MM.1S (cell line): ENCODE measurements around the gene ARL5C.

Experiments used
- DNase-seq: peaks from one replicate; pipeline ENCODE4 v3.0.0-alpha.2; 2015
- H2AFZ ChIP-seq: fragments of 300-600 bp; sonication (generic); 2 replicates; pipeline ENCODE4 v1.6.0; 2016; ENCODE audit warnings: antibody characterized with exemption, low read length
- H3F3A ChIP-seq: fragments of 300-600 bp; sonication (generic); 2 replicates; pipeline ENCODE4 v1.6.1; 2016; ENCODE audit warnings: mild to moderate bottlenecking, antibody characterized with exemption, low read length, moderate library complexity, mixed read lengths; ENCODE audit not compliant: insufficient read depth
- H3K27ac ChIP-seq: fragments of 300-600 bp; sonication (generic); 2 replicates; pipeline ENCODE4 v1.5.1; 2016; ENCODE audit warnings: mild to moderate bottlenecking, low read length
- H3K27me3 ChIP-seq: fragments of 300-600 bp; sonication (generic); replicated peaks from 2 replicates; pipeline ENCODE4 v1.6.0; 2016; ENCODE audit warnings: low read length; ENCODE audit not compliant: insufficient read depth
- H3K36me3 ChIP-seq: fragments of 300-600 bp; sonication (generic); replicated peaks from 2 replicates; pipeline ENCODE4 v1.6.1; 2016; ENCODE audit warnings: mild to moderate bottlenecking, low read length, mixed read lengths; ENCODE audit not compliant: insufficient read depth
- H3K4me1 ChIP-seq: fragments of 300-600 bp; sonication (generic); 2 replicates; pipeline ENCODE4 v1.6.1; 2016; ENCODE audit warnings: low read length, mixed read lengths
- H3K4me2 ChIP-seq: fragments of 300-600 bp; sonication (generic); 2 replicates; pipeline ENCODE4 v1.6.0; 2016; ENCODE audit warnings: low read depth, low read length
- H3K4me3 ChIP-seq: fragments of 300-600 bp; sonication (generic); 2 replicates; pipeline ENCODE4 v1.5.1; 2016; ENCODE audit warnings: low read length, mixed read lengths
- H3K79me2 ChIP-seq: fragments of 300-600 bp; sonication (generic); 2 replicates; pipeline ENCODE4 v1.6.1; 2016; ENCODE audit warnings: mixed run types, low read length, mixed read lengths
- H3K9ac ChIP-seq: fragments of 300-600 bp; sonication (generic); 2 replicates; pipeline ENCODE4 v1.6.1; 2016; ENCODE audit warnings: low read length, mixed read lengths
- H3K9me2 ChIP-seq: fragments of 300-600 bp; sonication (generic); replicated peaks from 2 replicates; pipeline ENCODE4 v1.6.1; 2016; ENCODE audit warnings: mild to moderate bottlenecking, low read length, mixed read lengths; ENCODE audit not compliant: insufficient read depth
- H3K9me3 ChIP-seq: fragments of 300-600 bp; sonication (generic); replicated peaks from 2 replicates; pipeline ENCODE4 v1.6.1; 2016; ENCODE audit warnings: mild to moderate bottlenecking, low read length, mixed read lengths; ENCODE audit not compliant: insufficient read depth
- H4K20me1 ChIP-seq: fragments of 300-600 bp; sonication (generic); 2 replicates; pipeline ENCODE4 v1.6.1; 2016; ENCODE audit warnings: mild to moderate bottlenecking, low read length, moderate library complexity, mixed read lengths; ENCODE audit not compliant: insufficient read depth
- EZH2 ChIP-seq: fragments of 300-600 bp; sonication (generic); optimal IDR thresholded peaks from 2 replicates; pipeline ENCODE3; 2017; ENCODE audit warnings: low read depth, mild to moderate bottlenecking, antibody characterized with exemption, low read length, mixed read lengths
- EZH2phosphoT487 ChIP-seq: fragments of 300-600 bp; sonication (generic); IDR thresholded peaks from 2 replicates; pipeline ENCODE4 v1.6.1; 2018; ENCODE audit warnings: antibody characterized with exemption, low read length
- TF ChIP-seq, protein P1 (sequence below): fragments of 300-600 bp; sonication (generic); IDR thresholded peaks from 2 replicates; pipeline ENCODE4 v1.5.1; 2016; ENCODE audit warnings: antibody characterized with exemption, low read length, mixed read lengths

Gene ARL5C

GRCh38 chr17:39186481-39187002 lies 20.6 kb upstream of the ARL5C start:
- H3K27ac ChIP-seq = no peak overlapping the region
- DNase-seq = no peak
- no peak overlapping the region for H3K9ac ChIP-seq
- no peaks in the 10 kb centered on the region for H3F3A ChIP-seq
- no peak overlapping the region for H3K4me2 ChIP-seq
- H3K36me3 ChIP-seq = no peaks in the 10 kb centered on the region; the same call in 1 of the 2 replicates
- no peaks in the 10 kb centered on the region for H3K4me1 ChIP-seq
- no peaks in the 10 kb centered on the region for H3K9me2 ChIP-seq
- no peaks in the 10 kb centered on the region for H3K9me3 ChIP-seq
- no peaks in the 10 kb centered on the region for H3K27me3 ChIP-seq
- no peak overlapping the region for H2AFZ ChIP-seq
- H3K79me2 ChIP-seq = peaks cover 8% of the 10 kb centered on the region
- no peaks in the 10 kb centered on the region for H4K20me1 ChIP-seq
- TF ChIP-seq, protein P1, sequence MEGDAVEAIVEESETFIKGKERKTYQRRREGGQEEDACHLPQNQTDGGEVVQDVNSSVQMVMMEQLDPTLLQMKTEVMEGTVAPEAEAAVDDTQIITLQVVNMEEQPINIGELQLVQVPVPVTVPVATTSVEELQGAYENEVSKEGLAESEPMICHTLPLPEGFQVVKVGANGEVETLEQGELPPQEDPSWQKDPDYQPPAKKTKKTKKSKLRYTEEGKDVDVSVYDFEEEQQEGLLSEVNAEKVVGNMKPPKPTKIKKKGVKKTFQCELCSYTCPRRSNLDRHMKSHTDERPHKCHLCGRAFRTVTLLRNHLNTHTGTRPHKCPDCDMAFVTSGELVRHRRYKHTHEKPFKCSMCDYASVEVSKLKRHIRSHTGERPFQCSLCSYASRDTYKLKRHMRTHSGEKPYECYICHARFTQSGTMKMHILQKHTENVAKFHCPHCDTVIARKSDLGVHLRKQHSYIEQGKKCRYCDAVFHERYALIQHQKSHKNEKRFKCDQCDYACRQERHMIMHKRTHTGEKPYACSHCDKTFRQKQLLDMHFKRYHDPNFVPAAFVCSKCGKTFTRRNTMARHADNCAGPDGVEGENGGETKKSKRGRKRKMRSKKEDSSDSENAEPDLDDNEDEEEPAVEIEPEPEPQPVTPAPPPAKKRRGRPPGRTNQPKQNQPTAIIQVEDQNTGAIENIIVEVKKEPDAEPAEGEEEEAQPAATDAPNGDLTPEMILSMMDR = no peak
- TF ChIP-seq EZH2phosphoT487 (no peak), EZH2 (no peak)
- no peak overlapping the region for H3K4me3 ChIP-seq

- Histone ChIP-seq H3K9me3 (no peaks in the 10 kb centered on the region), H3K4me3 (no peak overlapping the region), H3K9ac (no peak overlapping the region), H3K4me2 (no peak overlapping the region), H3K4me1 (no peaks in the 10 kb centered on the region), H3F3A (no peaks in the 10 kb centered on the region), H2AFZ (no peak overlapping the region), H3K79me2 (0 out of 2 replicates have a peak, but pooled peaks cover 3% of the 10 kb centered on the region), H3K27ac (no peak overlapping the region), H4K20me1 (no peaks in the 10 kb centered on the region), H3K36me3 (peaks cover 3% of the 10 kb centered on the region), H3K27me3 (no peaks in the 10 kb centered on the region), H3K9me2 (no peaks in the 10 kb centered on the region)
- no peak for TF ChIP-seq EZH2phosphoT487
- TF ChIP-seq, protein P1 = no peak
- DNase-seq = no peak
These were observed 17.8 kb upstream of the ARL5C start for GRCh38 chr17:39183720-39184119.

DNA sequence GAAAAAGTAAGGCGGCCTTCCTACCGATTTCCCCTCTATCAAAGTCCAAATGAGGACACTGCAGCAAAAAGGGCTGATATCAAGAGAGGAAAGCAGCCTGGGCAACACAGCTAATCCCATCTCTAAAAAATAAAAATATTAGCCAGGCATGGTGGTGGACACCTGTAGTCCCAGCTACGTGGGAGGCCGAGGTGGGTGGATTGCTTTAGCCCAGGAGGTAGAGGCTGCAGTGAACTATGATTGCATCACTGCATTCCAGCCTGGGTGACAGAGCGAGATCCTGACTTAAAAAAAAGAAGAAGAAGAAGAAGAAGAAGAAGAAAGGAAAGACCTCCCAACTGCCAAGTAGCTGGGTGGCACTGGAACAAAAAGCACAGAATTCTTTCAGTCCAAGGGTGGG lies 17.1 kb upstream of the ARL5C start:
- H3K27ac ChIP-seq = no peak overlapping the region
- H3K79me2 ChIP-seq = no peaks in the 10 kb centered on the region
- H3K9me3 ChIP-seq = no peaks in the 10 kb centered on the region
- no peak for DNase-seq
- H3K4me2 ChIP-seq = no peak overlapping the region
- no peak overlapping the region for H3K9ac ChIP-seq
- TF ChIP-seq EZH2 = no peak
- TF ChIP-seq, protein P1 = no peak
- no peak for TF ChIP-seq EZH2phosphoT487
- peaks cover 3% of the 10 kb centered on the region for H3K36me3 ChIP-seq
- H3F3A ChIP-seq = no peaks in the 10 kb centered on the region
- H4K20me1 ChIP-seq = no peaks in the 10 kb centered on the region
- H3K9me2 ChIP-seq = no peaks in the 10 kb centered on the region
- H2AFZ ChIP-seq = no peak overlapping the region
- H3K27me3 ChIP-seq = no peaks in the 10 kb centered on the region
- no peak overlapping the region for H3K4me3 ChIP-seq
- H3K4me1 ChIP-seq = no peaks in the 10 kb centered on the region
